Right lobe of liver (tissue), 4 donors: Measurements from ENCODE around the gene EEIG1.

Experiments
- CTCF ChIP-seq, 4 donors: fragments of 200-600 bp in 3 of 4; fragments of 450-650 bp in 1 of 4; IDR thresholded peaks; one replicate each; pipeline versions ENCODE4 v1.5.1 to v1.8.0; 2016 to 2022; ENCODE audit warnings: antibody characterized with exemption in 4 of 4, mild to moderate bottlenecking in 2 of 4
- POLR2A ChIP-seq: fragments of 450-650 bp; IDR thresholded peaks from one replicate; pipeline ENCODE4 v1.6.1; 2017; ENCODE audit warnings: antibody characterized with exemption, mild to moderate bottlenecking
- donor health status: DM: no; HTN: no; CAD: no.
- donor health status: DM: no; HTN: no; CAD: no.
- donor health status: DM: no; HTN: yes; CAD: no.

- no peak for TF ChIP-seq POLR2A
- no peak for TF ChIP-seq CTCF (IDR thresholded peaks at IDR 0.05)
These were observed 25.1 kb upstream of the EEIG1 start for GRCh38 chr9:128005923-128006322.
